HCT116 (cell line): ENCODE results near the gene ARPP21. TPM values are rescaled to one million over a fixed set of nuclear protein-coding genes. Genes with fewer than 3 reads are reported as not detected.

ENCODE experiments used
- ATAC-seq: fragments of 200-7000 bp; cut with Tn5 transposase; 2 replicates; pipeline ENCODE4 v1.9.1; 2020; ENCODE audit warnings: mild to moderate bottlenecking, moderate library complexity
- BruUV-seq: library from RNA; stranded (reverse); fragments of 400-500 nt; replicated peaks from 2 replicates; lab custom pipeline; 2021; lab: Mats Ljungman, UMichigan
- CTCF ChIA-PET: fragments of 300-600 bp; sonication (Branson Sonifier 250); formaldehyde crosslinking; loops from one replicate; lab custom pipeline; 2021; ENCODE audit warnings: antibody characterized with exemption; lab: Charles Lee
- POLR2A ChIA-PET: fragments of 300-600, 350-600 bp; sonication (Branson Sonifier 250); formaldehyde crosslinking; loops from one replicate; lab custom pipeline; 2021; ENCODE audit warnings: antibody characterized with exemption; lab: Charles Lee
- RAD21 ChIA-PET, 2 experiments: fragments of 300-600 bp; sonication (Branson Sonifier 250); formaldehyde crosslinking; loops; one replicate each; lab custom pipeline; 2023; ENCODE audit warnings: low total read pairs in 2 of 2; ENCODE audit not compliant: uncharacterized antibody in 2 of 2, unreplicated experiment in 2 of 2, low non-redundant PET in 1 of 2; lab: Charles Lee
- DNase-seq: peaks from one replicate; pipeline ENCODE4 v3.0.0-alpha.2; 2010; ENCODE audit warnings: low read depth, low spot score
- H2AFZ ChIP-seq: fragments of 200-600 bp; shearing (Covaris generic), sonication (generic); 2 replicates; pipeline ENCODE4 v1.6.1; 2017; ENCODE audit warnings: low read depth, mixed run types, mixed read lengths, antibody characterized with exemption, low read length; ENCODE audit not compliant: poor library complexity, severe bottlenecking
- H3K27ac ChIP-seq: 2 replicates; pipeline ENCODE4 v1.5.1; 2012; ENCODE audit warnings: low read depth, low read length
- H3K27me3 ChIP-seq: fragments of 200-600 bp; sonication (generic); 2 replicates; pipeline ENCODE4 v1.6.1; 2016; ENCODE audit warnings: mixed run types, low read length, mixed read lengths; ENCODE audit not compliant: insufficient read depth
- H3K36me3 ChIP-seq, 2 experiments: fragments of 200-500 bp in 1 of 2; fragments of 200-600 bp in 1 of 2; sonication (Bioruptor generic) in 1 of 2; sonication (generic) in 1 of 2; 2 replicates each; pipeline versions ENCODE4 v1.5.1 to v1.6.1; 2014 to 2016; ENCODE audit warnings: low read length in 2 of 2, inconsistent platforms in 1 of 2, mixed read lengths in 1 of 2, mixed run types in 1 of 2; ENCODE audit not compliant: insufficient read depth in 2 of 2, control insufficient read depth in 1 of 2
- H3K4me1 ChIP-seq, 2 experiments: fragments of 200-600 bp in 1 of 2; sonication (generic) in 1 of 2; 2 replicates each; pipeline versions ENCODE4 v1.5.1 to v1.6.1; 2012 to 2017; ENCODE audit warnings: low read length in 2 of 2, inconsistent platforms in 1 of 2, mild to moderate bottlenecking in 1 of 2, mixed read lengths in 1 of 2, mixed run types in 1 of 2, moderate library complexity in 1 of 2; ENCODE audit not compliant: insufficient read depth in 2 of 2, control insufficient read depth in 1 of 2
- H3K4me2 ChIP-seq: fragments of 200-600 bp; sonication (generic); 2 replicates; pipeline ENCODE4 v1.6.1; 2017; ENCODE audit warnings: mixed run types, low read length, mixed read lengths
- H3K4me3 ChIP-seq, 2 experiments: fragments of 200-600 bp in 1 of 2; sonication (generic) in 1 of 2; replicated peaks in 1 of 2; 2 replicates each; pipeline ENCODE4 v1.5.1; 2011 to 2016; ENCODE audit warnings: low read length in 2 of 2, control low read depth in 1 of 2, low read depth in 1 of 2, mild to moderate bottlenecking in 1 of 2, mixed read lengths in 1 of 2, mixed run types in 1 of 2
- H3K79me2 ChIP-seq: fragments of 200-600 bp; sonication (generic); 2 replicates; pipeline ENCODE4 v1.6.1; 2017; ENCODE audit warnings: mild to moderate bottlenecking, mixed run types, low read length, moderate library complexity, mixed read lengths; ENCODE audit not compliant: insufficient read depth
- H3K9ac ChIP-seq: fragments of 200-600 bp; sonication (generic); 2 replicates; pipeline ENCODE4 v1.6.1; 2016; ENCODE audit warnings: low read length, mixed read lengths
- H3K9me2 ChIP-seq: fragments of 200-600 bp; sonication (generic), shearing (Covaris generic); 2 replicates; pipeline ENCODE4 v1.6.1; 2017; ENCODE audit warnings: mixed run types, mild to moderate bottlenecking, moderate library complexity; ENCODE audit not compliant: insufficient read depth
- H3K9me3 ChIP-seq, 2 experiments: fragments of 200-500 bp in 1 of 2; fragments of 200-600 bp in 1 of 2; sonication (Bioruptor generic) in 1 of 2; sonication (generic) in 1 of 2; 2 replicates each; pipeline ENCODE4 v1.6.1; 2014 to 2017; ENCODE audit warnings: low read length in 2 of 2, mixed read lengths in 2 of 2, inconsistent platforms in 1 of 2, low read depth in 1 of 2, mild to moderate bottlenecking in 1 of 2, mixed run types in 1 of 2, moderate library complexity in 1 of 2; ENCODE audit not compliant: control insufficient read depth in 1 of 2, insufficient read depth in 1 of 2
- H4K20me1 ChIP-seq: fragments of 200-600 bp; sonication (generic), shearing (Covaris generic); 2 replicates; pipeline ENCODE4 v1.6.1; 2017; ENCODE audit warnings: mixed run types, mild to moderate bottlenecking, moderate library complexity; ENCODE audit not compliant: insufficient read depth
- ATF3 ChIP-seq: IDR thresholded peaks from 2 replicates; pipeline ENCODE4 v1.6.1; 2012
- CBX3 ChIP-seq: IDR thresholded peaks from 2 replicates; pipeline ENCODE4 v1.6.1; 2012; ENCODE audit warnings: low read depth
- CEBPB ChIP-seq: IDR thresholded peaks from 2 replicates; pipeline ENCODE4 v1.6.1; 2012; ENCODE audit warnings: low read depth
- EGR1 ChIP-seq: IDR thresholded peaks from 2 replicates; pipeline ENCODE4 v1.6.1; 2012; ENCODE audit warnings: low read depth
- ELF1 ChIP-seq: IDR thresholded peaks from 2 replicates; pipeline ENCODE4 v1.6.1; 2012; ENCODE audit warnings: low read depth, borderline replicate concordance
- EZH2 ChIP-seq: fragments of 200-600 bp; sonication (generic); IDR thresholded peaks from 2 replicates; pipeline ENCODE4 v1.6.1; 2017; ENCODE audit warnings: antibody characterized with exemption, mixed run types
- EZH2phosphoT487 ChIP-seq: fragments of 200-600 bp; IDR thresholded peaks from 2 replicates; pipeline ENCODE4 v1.6.1; 2018; ENCODE audit warnings: antibody characterized with exemption, borderline replicate concordance
- FOSL1 ChIP-seq: IDR thresholded peaks from 2 replicates; pipeline ENCODE4 v1.6.1; 2012; ENCODE audit warnings: low read depth
- JUND ChIP-seq: IDR thresholded peaks from 2 replicates; pipeline ENCODE4 v1.6.1; 2012
- MAX ChIP-seq: IDR thresholded peaks from 2 replicates; pipeline ENCODE4 v1.6.1; 2012
- POLR2A ChIP-seq: IDR thresholded peaks from 2 replicates; pipeline ENCODE4 v1.7.0; 2011; ENCODE audit warnings: borderline replicate concordance; ENCODE audit not compliant: insufficient read depth, insufficient read length; ENCODE audit errors: extremely low read depth
- RAD21 ChIP-seq: IDR thresholded peaks from 2 replicates; pipeline ENCODE4 v1.6.1; 2012; ENCODE audit warnings: low read depth, mild to moderate bottlenecking
- REST ChIP-seq: IDR thresholded peaks from 2 replicates; pipeline ENCODE4 v1.6.1; 2012; ENCODE audit warnings: low read depth
- SRF ChIP-seq: IDR thresholded peaks from 2 replicates; pipeline ENCODE4 v1.6.1; 2012; ENCODE audit warnings: low read depth
- ZBTB33 ChIP-seq: IDR thresholded peaks from 2 replicates; pipeline ENCODE4 v1.6.1; 2011; ENCODE audit warnings: mild to moderate bottlenecking, low read length, moderate library complexity; ENCODE audit not compliant: insufficient replicate concordance; ENCODE audit errors: extremely low read depth
- ZFX ChIP-seq: fragments of 450-650 bp; IDR thresholded peaks from 2 replicates; pipeline ENCODE4 v1.6.1; 2017
- intact Hi-C: fragments of 100-400 bp; cut with micrococcal nuclease; formaldehyde crosslinking; loops from 2 replicates; pipeline ENCODE4 v1.10.0; 2022
- total RNA-seq: library from RNA; stranded (reverse); gene quantifications from one replicate; pipeline ENCODE4 v1.2.1, GENCODE V29; 2021; ENCODE audit not compliant: unreplicated experiment

Gene ARPP21
- total RNA-seq, 1 experiment from 2014 or later = not detected

GRCh38 chr3:35782355-35782754 is 143.0 kb downstream of the ARPP21 start:
- CTCF ChIA-PET = no interaction called here
- Histone ChIP-seq H3K36me3 (no peaks in the 10 kb centered on the region), H3K9me2 (no peaks in the 10 kb centered on the region), H3K9ac (no peak overlapping the region), H3K9me3 (peaks cover 3 to 16% of the 10 kb centered on the region in 2 experiments; a peak in 2 of 4 replicates), H3K27ac (no peak overlapping the region), H3K4me2 (no peak overlapping the region), H4K20me1 (no peaks in the 10 kb centered on the region), H3K4me3 (no peak overlapping the region), H2AFZ (no peak overlapping the region), H3K79me2 (no peaks in the 10 kb centered on the region), H3K4me1 (no peaks in the 10 kb centered on the region), H3K27me3 (no peaks in the 10 kb centered on the region)
- ATAC-seq = no peak
- intact Hi-C loops = no loop called here
- TF ChIP-seq EGR1 (no peak), SRF (no peak), JUND (no peak), POLR2A (no peak), EZH2 (no peak), REST (no peak), FOSL1 (no peak), EZH2phosphoT487 (no peak), ZBTB33 (no peak), ATF3 (no peak), RAD21 (no peak), ELF1 (no peak), MAX (no peak), CBX3 (no peak), ZFX (no peak), CEBPB (no peak)
- POLR2A ChIA-PET = no interaction called here
- DNase-seq = no peak
- RAD21 ChIA-PET = no interaction called here
- BruUV-seq = no TSS peak
